Activated CD8-positive, alpha-beta memory T cell treated with anti-CD3 and anti-CD28 coated beads, Interleukin-2, amount 50 U/mL, for 1 hour (primary cell): ENCODE measurements around the gene RBM25.
"Not testable (repeated sequence)": the region's sequence is repeated elsewhere in the genome, so short reads cannot be mapped to it uniquely, and the experiment has no call there.

Experiments used
- DNase-seq: peaks from one replicate; pipeline ENCODE4 v3.0.0-alpha.2; 2020; ENCODE audit errors: extremely low read depth

Gene RBM25

DNA sequence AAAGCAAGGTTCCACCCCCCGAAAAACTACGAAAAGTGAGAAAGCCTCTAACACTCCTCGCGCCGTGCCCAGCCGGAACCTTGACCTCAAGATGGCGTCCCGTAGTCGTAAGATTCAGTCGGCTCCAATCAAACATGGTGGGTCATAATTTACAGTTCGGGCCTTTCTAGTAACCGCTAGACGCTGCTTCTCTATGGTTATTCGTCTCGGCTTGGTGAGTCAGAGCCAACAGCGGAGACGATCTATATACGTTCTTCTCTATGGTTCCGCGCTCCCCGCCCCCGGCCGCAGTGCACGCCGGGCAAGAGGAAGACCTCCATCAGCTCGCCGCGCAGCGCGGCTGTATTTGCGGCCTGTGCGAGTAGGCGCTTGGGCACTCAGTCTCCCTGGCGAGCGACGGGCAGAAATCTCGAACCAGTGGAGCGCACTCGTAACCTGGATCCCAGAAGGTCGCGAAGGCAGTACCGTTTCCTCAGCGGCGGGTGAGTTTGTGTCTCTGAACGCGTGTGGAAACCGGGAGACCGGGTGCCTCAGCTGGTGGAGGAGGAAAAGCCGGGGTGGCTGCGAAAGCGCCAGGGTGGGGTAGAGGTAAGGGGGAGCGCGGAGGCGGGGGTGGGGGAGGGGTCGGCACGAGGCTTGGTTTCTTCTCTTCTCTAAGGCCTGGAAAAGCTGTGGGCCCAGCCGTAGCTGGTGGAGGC lies at the start of gene RBM25:
TSS of gene RBM25 (plus strand) at position 311 of the 698 bp plus-strand sequence. CDS start 13,108 bp downstream, outside the sequence.
- peak; percentile 82 for DNase-seq

DNA sequence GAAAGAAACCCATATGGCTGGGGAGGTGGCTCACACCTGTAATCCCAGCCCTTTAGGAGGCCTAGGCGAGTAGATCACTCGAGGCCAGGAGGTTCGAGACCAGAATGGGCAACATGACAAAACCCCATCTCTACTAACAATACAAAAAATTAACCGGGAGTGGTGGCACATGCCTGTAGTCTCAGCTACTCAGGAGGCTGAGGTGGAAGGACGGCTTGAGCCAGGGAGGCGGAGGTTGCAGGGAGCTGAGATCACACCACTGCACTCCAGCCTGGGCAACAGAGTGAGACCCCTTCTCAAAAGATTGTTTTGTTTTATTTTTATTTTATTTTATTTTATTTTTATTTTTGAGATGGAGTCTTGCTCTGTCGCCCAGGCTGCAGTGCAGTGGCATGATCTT lies 47.1 kb upstream of the RBM25 start:
- DNase-seq = not testable (repeated sequence)

DNA sequence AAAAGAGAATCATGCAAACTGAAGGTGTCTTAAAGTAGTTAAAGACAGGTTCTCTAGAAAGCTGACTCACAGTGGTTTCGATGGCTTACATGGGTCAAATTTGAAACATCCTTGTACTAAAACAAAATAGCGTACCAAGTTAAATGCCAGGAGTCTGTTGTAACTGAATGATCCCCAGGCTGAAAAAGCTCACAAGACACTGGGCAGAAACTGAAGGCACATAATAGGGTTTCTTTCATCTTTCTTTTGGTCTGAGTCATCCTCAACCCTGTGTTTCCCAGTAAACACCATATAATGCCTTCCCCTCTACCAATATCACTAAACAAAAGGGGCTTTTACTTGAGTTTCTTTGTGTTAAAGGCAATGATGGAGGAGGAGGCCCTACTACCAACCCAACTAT lies 44.2 kb upstream of the RBM25 start:
- no peak for DNase-seq

DNA sequence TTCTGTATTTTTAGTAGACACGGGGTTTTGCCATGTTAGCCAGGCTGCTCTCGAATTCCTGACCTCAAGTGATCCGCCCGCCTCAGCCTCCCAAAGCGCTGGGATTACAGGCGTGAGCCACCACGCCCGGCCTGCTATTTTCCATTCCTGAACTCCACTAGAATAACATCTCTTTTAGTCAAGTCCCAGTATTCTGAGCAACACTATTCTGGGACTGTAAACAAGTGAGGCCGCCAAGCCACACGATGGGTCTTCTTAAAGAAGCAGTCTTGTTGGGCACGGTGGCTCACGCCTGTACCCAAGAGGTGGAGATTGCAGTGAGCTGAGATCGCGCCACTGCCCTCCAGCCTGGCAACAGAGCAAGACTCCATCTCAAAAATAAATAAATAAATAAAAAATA lies 42.8 kb upstream of the RBM25 start:
- DNase-seq = not testable (repeated sequence)

DNA sequence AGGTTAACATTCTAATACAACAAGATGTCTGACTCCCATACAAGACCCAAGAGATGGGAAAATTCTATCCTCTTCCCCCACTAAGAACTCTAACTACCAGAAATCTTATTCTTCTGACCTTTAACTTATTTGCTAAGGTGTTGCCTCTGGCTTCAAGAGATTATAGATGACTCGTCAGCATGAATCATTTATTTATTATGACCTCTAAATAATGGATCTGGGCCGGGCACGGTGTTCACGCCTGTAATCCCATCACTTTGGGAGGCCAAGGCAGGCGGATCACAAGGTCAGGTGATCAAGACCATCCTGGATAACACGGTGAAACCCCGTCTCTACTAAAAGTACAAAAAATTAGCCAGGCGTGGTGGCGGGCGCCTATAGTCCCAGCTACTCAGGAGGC lies 42.3 kb upstream of the RBM25 start:
- not testable (repeated sequence) for DNase-seq

DNA sequence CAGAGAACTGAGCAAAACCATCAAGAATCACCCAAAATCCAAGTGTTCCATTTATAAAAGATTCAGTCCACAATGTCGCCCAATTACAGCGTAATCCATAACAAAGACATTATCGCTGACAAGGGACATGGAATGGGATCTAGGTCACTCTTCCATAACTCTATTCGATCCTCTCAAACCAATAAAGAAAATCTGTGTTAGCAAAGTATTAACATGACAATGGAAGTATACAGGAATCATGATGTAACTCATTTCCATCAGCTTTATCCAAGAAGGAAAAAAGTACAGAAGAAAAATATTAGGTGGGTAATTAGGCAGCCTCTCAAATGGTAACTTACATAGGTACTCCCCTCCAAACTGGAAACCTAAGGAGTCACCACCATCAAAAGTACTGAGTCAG lies 36.3 kb upstream of the RBM25 start:
- DNase-seq = no peak

DNA sequence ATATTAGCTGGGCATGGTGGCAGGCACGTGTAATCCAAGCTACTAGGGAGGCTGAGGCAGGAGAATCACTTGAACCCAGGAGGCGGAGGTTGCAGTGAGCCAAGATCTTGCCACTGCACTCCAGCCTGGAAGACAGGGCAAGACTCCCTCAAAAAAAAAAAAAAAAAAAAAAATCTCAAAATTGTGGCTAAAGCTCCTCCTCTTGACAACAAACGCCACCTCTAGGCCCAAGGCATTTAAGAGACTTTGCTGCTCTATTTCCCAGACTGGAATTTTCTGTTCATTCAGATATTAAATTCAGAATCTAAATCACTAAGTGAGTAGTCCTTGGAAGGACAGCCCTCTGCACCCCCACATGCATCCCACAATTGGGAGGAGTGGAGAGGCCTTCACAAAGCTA lies 32.8 kb upstream of the RBM25 start:
- DNase-seq = no peak

DNA sequence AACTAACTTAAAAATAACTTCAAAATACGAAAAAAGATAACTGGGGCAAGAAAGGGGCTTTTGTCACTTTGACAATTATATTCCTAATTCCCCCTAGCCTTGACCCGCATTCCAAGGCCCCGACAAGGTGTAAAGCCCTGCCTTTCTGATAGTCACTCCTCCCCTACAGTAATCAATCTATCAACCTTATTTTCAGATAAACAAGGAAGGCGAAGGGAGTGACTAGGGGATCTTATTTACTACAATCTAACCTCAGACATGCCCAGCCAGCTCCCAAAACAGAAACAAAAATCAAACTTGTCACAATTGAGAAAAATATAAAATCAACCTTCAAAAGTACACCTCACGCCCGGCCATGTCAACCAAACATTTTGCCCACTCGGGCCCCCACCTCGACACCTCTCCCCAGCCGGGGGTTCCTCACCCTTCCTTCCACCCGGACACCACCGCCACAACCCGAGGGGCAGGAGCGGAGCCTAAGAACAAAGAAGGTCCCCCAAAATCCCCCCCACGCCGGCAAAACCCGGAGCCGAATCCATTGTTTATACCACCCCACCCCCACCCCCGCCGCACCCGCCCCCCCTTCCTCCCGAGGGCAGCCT lies 32.0 kb upstream of the RBM25 start:
- no peak for DNase-seq

DNA sequence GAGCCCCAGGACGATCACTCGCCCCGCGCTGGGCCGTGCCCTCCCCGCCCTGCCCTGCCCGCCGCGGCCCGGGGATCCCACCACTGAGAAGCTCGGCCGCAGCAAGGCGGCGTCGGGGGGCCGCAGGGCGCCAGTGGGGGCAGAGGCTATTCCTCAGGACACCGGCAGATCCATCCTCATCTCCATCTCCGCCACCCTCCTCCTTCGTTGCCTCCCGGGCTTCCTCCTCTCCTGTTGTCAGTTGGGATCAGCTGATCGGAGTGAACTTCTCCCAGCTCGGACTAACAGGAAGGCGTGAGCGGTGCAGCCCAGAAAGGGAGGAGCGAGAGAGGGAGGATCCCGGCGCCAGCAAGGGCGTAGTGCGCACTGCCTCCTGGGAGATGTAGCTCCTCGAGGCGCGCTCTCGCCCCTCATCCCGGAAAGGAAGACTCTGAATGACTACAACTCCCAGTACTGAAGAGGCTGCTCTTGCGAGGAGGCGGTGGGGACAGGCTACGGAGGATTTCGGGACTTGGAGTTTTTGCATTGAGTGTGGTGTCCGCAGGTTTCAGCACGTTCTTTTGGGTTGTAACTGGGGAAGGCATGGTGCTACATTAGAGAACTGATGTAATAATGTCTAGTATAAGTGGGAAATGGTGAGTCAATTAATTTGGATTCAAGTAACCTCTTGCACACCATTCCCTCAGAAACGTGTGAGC lies 31.3 kb upstream of the RBM25 start, which contains the start of gene ZFYVE1:
TSS of gene ZFYVE1 (minus strand) at position 262 of the 698 bp plus-strand sequence. CDS start 2,598 bp downstream, outside the sequence.
- peak; percentile 69 for DNase-seq

DNA sequence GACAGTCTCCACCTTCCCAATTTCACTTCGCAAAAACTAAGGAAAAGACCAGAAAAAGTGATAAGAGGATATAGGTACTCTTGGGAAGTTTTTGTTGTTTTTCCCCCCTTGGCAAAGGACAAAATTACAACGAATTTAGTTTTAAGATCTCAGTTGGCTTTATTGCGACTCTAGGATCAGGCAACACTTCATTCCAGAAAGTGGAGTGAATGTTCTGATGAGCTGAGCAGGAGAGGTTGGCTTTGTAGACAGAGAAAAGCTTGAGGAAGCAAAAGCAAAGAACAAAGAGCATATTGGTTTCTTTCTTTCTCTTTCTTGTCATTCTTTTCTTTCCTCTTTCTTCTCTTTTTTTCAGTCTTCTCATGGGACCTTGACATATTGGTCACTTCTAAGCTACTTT lies 30.8 kb upstream of the RBM25 start:
- DNase-seq = no peak

DNA sequence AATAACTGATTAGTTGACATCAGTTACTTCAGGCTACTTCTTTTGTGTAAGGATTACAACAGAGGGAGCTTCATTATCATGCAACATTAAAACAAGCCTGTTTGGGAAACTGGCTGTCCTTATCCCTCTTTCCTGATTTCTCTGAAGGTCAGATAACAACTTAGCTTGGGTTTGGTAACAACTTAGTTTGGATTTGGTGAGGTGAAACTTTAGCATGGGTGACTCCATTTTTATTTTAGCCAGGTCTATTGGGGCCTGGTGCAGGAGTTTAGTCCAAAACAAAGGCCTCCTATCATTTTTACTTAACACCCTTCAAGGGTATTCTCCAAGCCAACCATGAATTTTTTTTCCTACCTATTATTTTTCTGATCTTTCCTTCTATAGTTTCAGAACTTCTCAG lies 30.4 kb upstream of the RBM25 start:
- DNase-seq = no peak

DNA sequence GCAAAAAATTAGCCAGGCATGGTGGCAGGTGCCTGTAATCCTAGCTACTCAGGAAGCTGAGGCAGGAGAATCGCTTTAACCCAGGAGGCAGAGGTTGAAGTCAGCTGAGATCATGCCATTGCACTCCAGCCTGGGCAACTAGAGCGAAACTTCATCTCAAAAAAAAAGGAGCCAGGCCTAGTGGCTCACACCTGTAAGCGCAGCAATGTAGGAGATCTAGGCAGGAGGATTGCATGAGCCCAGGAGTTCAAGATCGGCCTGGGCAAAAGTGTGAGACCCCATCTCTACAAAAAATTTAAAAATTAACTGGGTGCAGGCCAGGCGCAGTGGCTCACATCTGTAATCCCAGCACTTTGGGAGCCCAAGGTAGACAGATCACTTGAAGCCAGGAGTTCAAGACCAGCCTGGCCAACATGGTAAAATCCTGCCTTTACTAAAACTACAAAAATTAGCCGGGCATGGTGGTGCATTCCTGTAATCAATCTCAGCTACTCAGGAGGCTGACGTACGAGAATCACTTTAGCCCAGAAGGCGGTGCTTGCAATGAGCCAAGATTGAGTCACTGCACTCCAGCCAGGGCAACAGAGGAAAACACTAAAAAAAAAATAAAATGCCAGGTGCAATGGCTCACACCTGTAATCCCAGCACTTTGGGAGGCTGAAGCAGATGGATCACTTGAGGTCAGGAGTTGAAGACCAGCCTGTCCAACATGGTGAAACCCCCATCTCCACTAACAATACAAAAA lies 21.5 kb upstream of the RBM25 start:
- DNase-seq = not testable (repeated sequence)

DNA sequence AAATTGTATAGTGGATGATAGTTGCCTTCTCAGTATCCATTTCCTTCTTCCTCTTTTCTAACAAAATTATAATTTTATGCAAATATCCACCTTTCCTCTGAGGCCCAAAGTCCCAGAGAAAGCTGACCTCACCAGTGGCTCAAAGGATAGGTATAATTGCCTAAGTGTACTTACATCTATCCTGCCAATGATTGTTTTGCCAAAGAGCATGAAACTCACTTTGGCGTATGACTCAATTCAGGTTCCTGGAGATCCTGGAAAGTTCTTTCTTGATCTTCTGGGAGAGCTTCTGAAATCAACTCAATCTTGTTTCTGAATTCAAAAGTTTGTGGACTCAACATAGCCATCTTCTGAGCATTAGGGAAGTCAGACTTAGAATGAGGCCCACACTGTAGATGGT lies 10.5 kb upstream of the RBM25 start:
- no peak for DNase-seq

DNA sequence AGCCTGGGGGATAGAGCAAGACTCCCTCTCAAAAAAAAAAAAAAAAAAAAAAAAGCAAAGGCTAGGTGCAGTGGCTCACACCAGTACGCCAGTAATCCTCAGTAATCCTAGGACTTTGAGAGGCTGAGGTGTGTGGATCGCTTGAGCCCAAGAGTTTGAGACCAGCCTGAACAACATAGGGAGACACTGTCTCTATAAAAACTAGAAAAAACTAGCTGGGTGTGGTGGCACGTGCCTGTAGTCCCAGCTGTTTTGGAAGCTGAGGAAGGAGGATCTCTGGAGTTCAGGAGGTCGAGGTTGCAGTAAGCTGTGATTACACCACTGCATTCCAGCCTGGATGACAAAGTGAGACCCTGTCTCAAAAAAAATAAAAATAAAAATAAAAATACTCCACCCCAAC lies 8.9 kb upstream of the RBM25 start:
- DNase-seq = no peak

DNA sequence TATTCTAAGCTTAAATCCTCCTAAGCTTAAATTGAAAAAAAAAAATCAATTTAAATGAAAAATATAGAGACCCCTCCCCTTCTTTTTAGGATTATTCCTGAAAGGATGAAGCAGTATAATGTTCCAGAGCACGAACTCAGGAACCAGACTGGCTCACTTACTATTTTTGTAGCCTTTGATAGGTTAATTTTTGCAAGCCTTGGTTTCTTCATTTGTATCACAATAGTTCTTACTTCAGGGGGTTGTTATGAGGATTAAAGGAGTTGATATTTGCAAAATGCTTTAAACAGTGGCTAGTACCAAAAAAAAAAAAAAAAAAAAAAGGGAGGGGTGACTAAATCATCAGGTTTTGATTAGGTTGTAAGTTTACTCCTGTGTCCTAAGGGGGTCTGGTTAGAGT lies 3.1 kb upstream of the RBM25 start:
- no peak for DNase-seq

DNA sequence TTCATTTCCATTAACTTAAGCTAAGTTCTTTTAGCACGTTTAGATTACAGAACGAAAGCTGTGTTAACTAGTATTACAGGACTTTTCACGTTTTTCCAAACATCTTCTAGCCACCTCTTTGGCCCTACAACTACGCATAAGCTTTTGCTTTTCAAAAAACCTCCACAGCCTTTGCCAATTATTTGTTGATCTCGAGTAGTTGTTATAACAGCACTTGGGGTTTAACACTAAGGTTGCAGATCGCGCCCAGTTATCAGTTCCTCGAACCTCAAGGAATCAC lies 450 bp upstream of the RBM25 start:
- DNase-seq = no peak

DNA sequence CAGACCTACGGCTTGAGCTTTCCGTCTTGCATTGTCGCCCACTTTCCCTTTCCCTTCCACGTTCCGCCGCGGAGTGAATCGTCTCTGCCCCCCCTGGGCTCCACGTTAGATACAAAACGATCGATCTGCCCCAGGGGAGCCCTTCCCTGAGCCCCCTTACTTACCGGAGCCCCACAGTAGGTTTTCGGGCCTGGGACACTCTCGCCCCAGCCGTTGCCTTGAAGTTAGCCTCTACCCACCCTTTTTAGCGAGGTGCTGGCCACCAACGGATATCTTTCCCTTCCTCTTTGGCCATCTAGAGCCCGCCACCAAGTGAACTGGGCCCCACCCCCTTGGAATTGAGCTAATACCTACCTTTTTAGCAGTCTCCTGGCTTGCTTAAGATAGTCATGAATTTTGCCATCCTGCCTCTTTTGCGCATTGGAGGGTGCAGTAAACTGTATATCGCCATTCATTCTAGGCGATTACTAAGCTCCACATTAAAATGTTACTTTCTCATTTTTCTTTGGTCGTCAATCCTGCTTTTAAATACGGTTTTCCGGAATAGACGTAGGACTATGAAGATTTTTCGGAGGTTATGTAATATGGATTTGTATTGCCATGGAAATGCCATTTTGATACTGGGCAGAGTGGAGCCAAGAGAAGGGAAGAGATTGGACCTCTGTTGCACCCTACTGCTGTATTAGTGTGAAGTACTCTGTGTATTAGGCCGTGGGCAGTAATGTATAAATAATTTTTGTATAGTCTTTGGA lies 764 bp downstream of the RBM25 start:
- peak; percentile 5 for DNase-seq

DNA sequence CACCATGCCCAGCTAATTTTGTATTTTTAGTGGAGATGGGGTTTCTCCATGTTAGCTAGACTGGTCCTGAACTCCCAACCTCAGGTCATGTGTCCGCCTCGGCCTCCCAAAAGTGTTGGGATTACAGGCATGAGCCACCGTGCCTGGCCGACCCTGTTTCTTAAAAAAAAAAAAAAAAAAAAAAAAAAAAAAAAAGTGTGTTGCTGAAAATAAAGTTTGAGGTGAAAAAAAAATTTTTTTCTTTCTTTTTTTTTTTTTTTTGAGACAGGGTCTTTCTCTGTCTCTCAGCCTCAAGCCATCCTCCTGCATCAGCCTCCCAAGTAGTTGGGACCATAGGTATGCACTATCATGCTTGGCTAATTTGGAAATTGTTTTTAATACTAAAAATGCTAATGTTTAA lies 11.3 kb downstream of the RBM25 start:
- no peak for DNase-seq

DNA sequence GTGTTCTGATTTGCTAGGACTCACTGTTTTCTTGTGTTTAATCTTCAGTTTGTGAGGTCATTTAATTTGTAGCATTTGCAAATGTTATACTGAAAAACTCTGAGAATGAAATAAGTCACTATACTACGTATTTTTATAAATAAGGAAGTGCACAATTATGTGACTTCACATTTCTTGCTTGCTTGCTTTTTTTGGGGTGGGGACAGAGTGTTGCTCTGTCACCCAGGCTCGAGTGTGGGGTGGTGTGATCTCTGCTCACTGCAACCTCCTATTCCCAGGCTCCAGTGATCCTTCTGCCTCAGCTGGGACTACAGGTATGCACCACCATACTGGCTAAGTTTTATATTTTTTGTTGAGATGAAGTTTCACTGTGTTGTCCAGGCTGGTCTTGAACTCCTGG lies 32.7 kb downstream of the RBM25 start:
- DNase-seq = no peak

DNA sequence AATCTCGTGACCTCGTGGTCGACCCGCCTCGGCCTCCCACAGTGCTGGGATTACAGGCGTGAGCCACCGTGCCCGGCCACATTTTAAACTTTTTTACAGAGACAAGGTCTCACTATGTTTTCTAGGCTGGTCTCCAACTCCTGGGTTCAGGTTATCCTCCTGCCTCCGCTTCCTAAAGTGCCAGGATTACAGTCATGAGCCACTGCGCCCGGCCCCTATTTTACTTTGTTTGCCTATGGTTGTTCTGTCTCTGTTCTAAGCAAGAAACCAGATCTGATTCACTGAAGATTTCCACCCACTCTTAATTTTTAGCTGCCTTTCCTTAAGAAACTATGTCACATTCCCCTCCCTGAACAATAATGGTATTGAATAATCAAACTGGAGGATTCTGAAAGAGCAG lies 39.1 kb downstream of the RBM25 start:
- DNase-seq = no peak

DNA sequence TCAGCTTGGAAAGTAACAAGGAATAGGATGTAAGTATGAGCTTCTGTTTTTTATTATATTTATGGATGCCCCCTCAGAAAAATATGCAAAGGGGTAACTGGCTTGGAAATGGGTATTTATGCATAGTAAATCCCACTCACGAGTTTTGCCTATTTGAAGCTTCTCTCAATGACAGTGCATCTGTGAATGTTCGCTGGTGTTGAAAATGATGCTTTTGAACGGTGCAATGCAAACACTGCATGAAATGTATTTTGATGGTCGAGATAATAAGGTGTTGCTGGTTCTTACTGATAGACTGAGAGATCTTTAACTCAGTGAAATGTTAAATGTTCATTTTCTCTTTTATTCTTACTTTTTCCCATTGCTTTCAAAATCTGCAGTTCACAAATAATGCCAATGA lies 42.0 kb downstream of the RBM25 start:
- DNase-seq = no peak
